Measurements from ENCODE around the gene RAD1.
A peak's percentile ranks its signal among the peaks of the same experiment; 100 is the strongest.

RAD1 gene

DNA sequence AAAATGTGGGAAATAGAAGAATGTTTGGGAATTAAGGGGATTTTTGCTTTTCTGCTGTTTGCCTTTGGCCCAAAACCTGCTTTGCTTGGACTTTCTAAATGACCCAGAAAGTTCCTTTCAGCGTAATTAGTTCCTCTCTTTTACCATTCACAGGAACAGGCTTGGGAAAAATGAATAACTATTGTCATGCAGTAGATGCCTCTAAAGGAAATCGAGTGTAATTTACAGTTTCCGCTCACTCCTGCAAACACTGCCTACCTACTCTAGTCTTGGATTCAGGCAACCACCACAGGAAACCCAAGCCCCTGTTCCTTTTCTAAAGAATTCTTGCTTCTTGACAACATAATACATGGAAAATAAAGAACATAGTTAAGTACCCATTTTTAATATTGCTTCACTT, 51.4 kb downstream of the RAD1 start:
- DNase-seq (ENCODE audit: low read depth): no peak

GRCh38 chr5:34859253-34859652, 56.1 kb downstream of the RAD1 start:
- no peak for DNase-seq (ENCODE audit: low read depth)

DNA sequence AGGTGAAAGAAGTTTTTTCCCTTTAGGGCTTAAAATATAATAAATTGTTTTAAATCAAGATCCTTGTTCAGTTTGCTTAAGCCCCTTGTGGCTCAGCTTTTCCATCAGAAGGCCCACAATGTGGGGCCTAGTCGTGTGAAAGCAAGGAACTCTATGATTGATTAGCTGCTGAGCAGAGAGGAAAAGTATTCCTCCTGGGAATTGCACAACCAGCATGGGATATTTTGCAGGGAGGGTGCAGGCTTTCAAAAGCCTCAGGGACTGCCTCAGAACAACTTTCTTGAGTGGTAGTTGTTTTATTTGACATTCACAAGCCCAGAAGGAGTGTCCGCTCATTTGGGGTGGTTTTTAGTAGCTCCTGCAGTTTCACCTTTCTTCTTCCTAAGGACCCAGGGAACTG, 56.5 kb downstream of the RAD1 start:
- peak; percentile 15 for DNase-seq (ENCODE audit: low read depth)

GRCh38 chr5:34857894-34858293, 57.4 kb downstream of the RAD1 start:
- DNase-seq (ENCODE audit: low read depth): no peak

DNA sequence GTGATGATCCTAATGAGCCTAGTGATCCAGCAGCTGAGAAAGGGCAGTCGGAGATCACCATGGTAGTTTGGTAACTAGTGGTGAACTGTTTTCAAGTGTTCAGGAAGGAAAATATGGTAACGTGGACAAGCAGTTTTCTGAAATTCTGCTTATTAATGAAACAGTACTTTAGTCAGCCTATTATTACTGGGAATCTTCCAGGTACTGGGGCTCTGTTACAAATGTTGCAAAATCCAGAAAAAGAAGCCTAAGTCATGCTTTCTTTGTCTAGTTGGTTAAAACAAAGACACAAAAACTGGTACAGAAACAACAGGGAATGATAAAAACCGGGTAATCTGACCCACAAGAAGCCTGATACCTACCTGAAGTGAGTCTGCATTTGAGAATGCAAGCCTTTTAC, 58.1 kb downstream of the RAD1 start:
- no peak for DNase-seq (ENCODE audit: low read depth)

Data from GM04503 (cell line).